B cell (primary cell): Measurements from ENCODE around the gene TUBG1. TPM values are rescaled to one million over a fixed set of nuclear protein-coding genes. Genes with fewer than 3 reads are reported as not detected.

Source experiments
- ATAC-seq: fragments of 200-7000 bp; cut with Tn5 transposase; one replicate; pipeline ENCODE4 v1.10.0; 2021; ENCODE audit warnings: low read depth, mild to moderate bottlenecking, moderate number of reproducible peaks, moderate library complexity
- CTCF ChIA-PET: fragments of 350-600 bp; sonication (Branson Sonifier 250); formaldehyde crosslinking; loops from one replicate; lab custom pipeline; 2021; ENCODE audit warnings: antibody characterized with exemption, inconsistent platforms; lab: Charles Lee
- POLR2A ChIA-PET: fragments of 350-600 bp; sonication (Branson Sonifier 250); formaldehyde crosslinking; loops from one replicate; lab custom pipeline; 2021; ENCODE audit warnings: antibody characterized with exemption; lab: Charles Lee
- DNase-seq: peaks from one replicate; pipeline ENCODE4 v3.0.0; 2013
- H2AFZ ChIP-seq: 2 replicates; pipeline ENCODE4 v1.6.1; 2012; ENCODE audit warnings: mild to moderate bottlenecking, low read depth, low read length; ENCODE audit not compliant: insufficient read depth, poor library complexity, severe bottlenecking
- H3K27ac ChIP-seq, 2 donors: 1 replicate in 1 of 2; 2 replicates in 1 of 2; pipeline ENCODE4 v1.5.1; 2012 to 2013; ENCODE audit warnings: low read length in 2 of 2, mild to moderate bottlenecking in 2 of 2, moderate library complexity in 1 of 2
- H3K27me3 ChIP-seq, 4 experiments: fragments of 200-600 bp in 1 of 4; sonication (generic) in 1 of 4; replicated peaks in 1 of 4; 1 replicate in 2 of 4; 2 replicates in 2 of 4; pipeline versions ENCODE4 v1.6.1 to v1.7.0; 2013 to 2016; ENCODE audit warnings: low read length in 3 of 4, mild to moderate bottlenecking in 2 of 4, mixed read lengths in 1 of 4, moderate library complexity in 1 of 4; ENCODE audit not compliant: insufficient read depth in 4 of 4, control insufficient read depth in 3 of 4; ENCODE audit errors: control extremely low read depth in 1 of 4
- H3K36me3 ChIP-seq, 2 experiments: replicated peaks in 1 of 2; 1 replicate in 1 of 2; 2 replicates in 1 of 2; pipeline versions ENCODE4 v1.6.1 to v1.7.1; 2013; ENCODE audit warnings: low read length in 1 of 2; ENCODE audit not compliant: insufficient read depth in 2 of 2, control insufficient read depth in 1 of 2; ENCODE audit errors: control extremely low read depth in 1 of 2, extremely low read depth in 1 of 2
- H3K4me1 ChIP-seq, 2 donors: fragments of 200-600 bp in 1 of 2; sonication (generic) in 1 of 2; 1 replicate in 1 of 2; 2 replicates in 1 of 2; pipeline versions ENCODE4 v1.5.1 to v1.6.1; 2013 to 2017; ENCODE audit warnings: low read length in 2 of 2; ENCODE audit not compliant: control insufficient read depth in 2 of 2, insufficient read depth in 2 of 2
- H3K4me2 ChIP-seq: replicated peaks from 2 replicates; pipeline ENCODE3; 2012; ENCODE audit warnings: mild to moderate bottlenecking, low read depth, low read length; ENCODE audit not compliant: poor library complexity, severe bottlenecking
- H3K4me3 ChIP-seq, 5 experiments: fragments of 200-600 bp in 1 of 5; sonication (generic) in 1 of 5; 1 replicate in 3 of 5; 2 replicates in 2 of 5; pipeline versions ENCODE4 v1.5.1 to v1.7.0; 2011 to 2016; ENCODE audit warnings: low read length in 4 of 5, mild to moderate bottlenecking in 4 of 5, low read depth in 2 of 5, control low read depth in 1 of 5, moderate library complexity in 1 of 5; ENCODE audit not compliant: insufficient read depth in 1 of 5; ENCODE audit errors: control extremely low read depth in 1 of 5, extremely low read depth in 1 of 5
- H3K79me2 ChIP-seq: fragments of 200-600 bp; sonication (generic); one replicate; pipeline ENCODE4 v1.6.0; 2016; ENCODE audit warnings: low read length; ENCODE audit not compliant: control insufficient read depth, insufficient read depth
- H3K9ac ChIP-seq: fragments of 200-600 bp; sonication (generic); 2 replicates; pipeline ENCODE4 v1.6.1; 2017; ENCODE audit warnings: mild to moderate bottlenecking, low read length, moderate library complexity
- H3K9me3 ChIP-seq, 3 donors: one replicate each; pipeline versions ENCODE4 v1.6.1 to v1.7.1; 2013; ENCODE audit warnings: low read length in 2 of 3; ENCODE audit not compliant: control insufficient read depth in 2 of 3, insufficient read depth in 1 of 3; ENCODE audit errors: control extremely low read depth in 1 of 3
- H4K20me1 ChIP-seq: 2 replicates; pipeline ENCODE4 v1.6.0; 2012; ENCODE audit warnings: mild to moderate bottlenecking, low read length; ENCODE audit not compliant: insufficient read depth, control insufficient read depth, poor library complexity, severe bottlenecking
- H3K27ac Mint-ChIP-seq: one replicate; pipeline ENCODE4 v1.8.0; 2021; ENCODE audit warnings: mixed read lengths
- H3K27me3 Mint-ChIP-seq: one replicate; pipeline ENCODE4 v1.8.0; 2021; ENCODE audit warnings: mixed read lengths
- H3K4me1 Mint-ChIP-seq: one replicate; pipeline ENCODE4 v1.8.0; 2021; ENCODE audit warnings: mixed read lengths
- H3K4me3 Mint-ChIP-seq: one replicate; pipeline ENCODE4 v1.8.0; 2021; ENCODE audit warnings: mixed read lengths
- H3K9me3 Mint-ChIP-seq: one replicate; pipeline ENCODE4 v1.8.0; 2022; ENCODE audit warnings: mixed read lengths; ENCODE audit not compliant: insufficient read depth
- EZH2 ChIP-seq: IDR thresholded peaks from 2 replicates; pipeline ENCODE4 v1.6.1; 2012; ENCODE audit warnings: borderline replicate concordance, low read depth, mild to moderate bottlenecking, moderate library complexity, low read length; ENCODE audit not compliant: insufficient read depth, poor library complexity, severe bottlenecking
- WGBS: methylation state at CpG from one replicate; pipeline ENCODE4 v1.1.5; 2013; ENCODE audit warnings: missing lambda C conversion rate; ENCODE audit not compliant: insufficient coverage; 5-methylcytosine and 5-hydroxymethylcytosine counted together
- intact Hi-C: fragments of 100-400 bp; cut with micrococcal nuclease; formaldehyde crosslinking; loops from one replicate; pipeline ENCODE4 v1.10.0; 2022
- polyA plus RNA-seq: library from polyadenylated mRNA; depleted of rRNA; stranded (reverse); fragments of >200 nt; gene quantifications from 2 replicates; pipeline ENCODE4 v1.2.3, GENCODE V29; 2012
- total RNA-seq, 2 donors: library from RNA; stranded (reverse); fragments of 120-200 nt in 1 of 2; gene quantifications; 1 replicate in 1 of 2; 2 replicates in 1 of 2; pipeline versions ENCODE4 v1.2.3 to v1.2.4, GENCODE V29; 2013 to 2022
- TF ChIP-seq, protein P1 (sequence below): fragments of 200-600 bp; IDR thresholded peaks from one replicate; pipeline ENCODE4 v1.8.0; 2022; ENCODE audit warnings: antibody characterized with exemption, mild to moderate bottlenecking

The TUBG1 gene
- total and polyA plus RNA-seq, 2 donors (not counting 1 experiment from before 2014, with no cell fraction given): 17.2 to 19.5 TPM

GRCh38 chr17:42581744-42582270, 27.7 kb upstream of the TUBG1 start:
- no peak overlapping the region for H3K4me2 ChIP-seq
- no peaks in the 10 kb centered on the region for H3K27me3 ChIP-seq
- H3K4me3 ChIP-seq: no peak overlapping the region
- no peak overlapping the region for H3K4me3 Mint-ChIP-seq
- no peak overlapping the region for H3K27ac Mint-ChIP-seq
- no peaks in the 10 kb centered on the region for H3K27me3 Mint-ChIP-seq
- peaks cover 44% of the 10 kb centered on the region for H3K4me1 Mint-ChIP-seq
- intact Hi-C loops: no loop called here
- no peak overlapping the region for H3K27ac ChIP-seq
- H2AFZ ChIP-seq: no peak overlapping the region
- no peaks in the 10 kb centered on the region for H3K9me3 ChIP-seq
- no peak overlapping the region for H3K9ac ChIP-seq
- WGBS: over 99% methylated on average over 9 of the region's 10 CpGs
- peaks cover 18 to 40% of the 10 kb centered on the region in 2 donors for H3K4me1 ChIP-seq
- no peaks in the 10 kb centered on the region for H3K9me3 Mint-ChIP-seq
- peaks cover 16% of the 10 kb centered on the region for H4K20me1 ChIP-seq
- H3K36me3 ChIP-seq: peaks cover 12 to 70% of the 10 kb centered on the region in 2 experiments
- POLR2A ChIA-PET: interaction anchor here (0.6 kb wide), 1 partner anchor 147 kb away, joined by 3 read pairs; no protein-coding TSS in a partner anchor
- ATAC-seq (no peak), DNase-seq (no peak)
- TF ChIP-seq, protein P1, sequence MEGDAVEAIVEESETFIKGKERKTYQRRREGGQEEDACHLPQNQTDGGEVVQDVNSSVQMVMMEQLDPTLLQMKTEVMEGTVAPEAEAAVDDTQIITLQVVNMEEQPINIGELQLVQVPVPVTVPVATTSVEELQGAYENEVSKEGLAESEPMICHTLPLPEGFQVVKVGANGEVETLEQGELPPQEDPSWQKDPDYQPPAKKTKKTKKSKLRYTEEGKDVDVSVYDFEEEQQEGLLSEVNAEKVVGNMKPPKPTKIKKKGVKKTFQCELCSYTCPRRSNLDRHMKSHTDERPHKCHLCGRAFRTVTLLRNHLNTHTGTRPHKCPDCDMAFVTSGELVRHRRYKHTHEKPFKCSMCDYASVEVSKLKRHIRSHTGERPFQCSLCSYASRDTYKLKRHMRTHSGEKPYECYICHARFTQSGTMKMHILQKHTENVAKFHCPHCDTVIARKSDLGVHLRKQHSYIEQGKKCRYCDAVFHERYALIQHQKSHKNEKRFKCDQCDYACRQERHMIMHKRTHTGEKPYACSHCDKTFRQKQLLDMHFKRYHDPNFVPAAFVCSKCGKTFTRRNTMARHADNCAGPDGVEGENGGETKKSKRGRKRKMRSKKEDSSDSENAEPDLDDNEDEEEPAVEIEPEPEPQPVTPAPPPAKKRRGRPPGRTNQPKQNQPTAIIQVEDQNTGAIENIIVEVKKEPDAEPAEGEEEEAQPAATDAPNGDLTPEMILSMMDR: no peak
- TF ChIP-seq EZH2: no peak
- peaks cover 14% of the 10 kb centered on the region for H3K79me2 ChIP-seq
- CTCF ChIA-PET: interaction anchor here (1.0 to 1.9 kb wide), 3 partner anchors 13 to 27 kb away, joined by 4 to 7 read pairs (median 4); partner anchors contain the start of genes RETREG3 and TUBG1

DNA sequence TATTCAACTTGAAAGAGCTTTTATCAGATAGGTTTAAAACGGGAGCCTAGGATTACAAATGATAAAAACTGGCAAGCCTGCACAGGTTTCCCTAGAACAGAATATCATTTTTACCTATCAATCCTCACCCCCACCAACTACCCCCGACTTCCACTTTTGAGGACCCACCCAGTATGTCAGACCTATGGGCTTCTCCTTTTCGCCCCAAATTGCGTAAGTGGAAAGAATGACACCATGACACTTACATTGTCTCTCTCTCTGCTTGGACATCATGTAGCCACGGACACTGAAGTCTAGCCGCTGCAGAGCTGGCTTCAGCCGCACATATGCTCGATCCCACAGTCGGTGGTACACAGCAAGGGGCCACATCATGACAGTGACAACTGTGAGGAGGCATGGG, 24.6 kb upstream of the TUBG1 start:
- peaks cover 36% of the 10 kb centered on the region for H3K4me1 Mint-ChIP-seq
- H3K4me3 ChIP-seq: no peak overlapping the region
- H3K79me2 ChIP-seq: peaks cover 5% of the 10 kb centered on the region
- H3K4me1 ChIP-seq: peaks cover 16 to 31% of the 10 kb centered on the region in 2 donors
- peaks cover 14 to 90% of the 10 kb centered on the region in 2 experiments for H3K36me3 ChIP-seq
- TF ChIP-seq, protein P1: no peak
- no peak for TF ChIP-seq EZH2
- DNase-seq (no peak), ATAC-seq (no peak)
- intact Hi-C loops: no loop called here
- ChIA-PET POLR2A (no interaction called here), CTCF (interaction anchor here (1.0 kb wide), 1 partner anchor 25 kb away, joined by 4 read pairs; the partner anchor contains the start of gene TUBG1)
- no peak overlapping the region for H3K9ac ChIP-seq
- WGBS: 99% methylated on average over 8 of the region's 9 CpGs
- no peak overlapping the region for H3K4me2 ChIP-seq
- H2AFZ ChIP-seq: no peak overlapping the region
- no peaks in the 10 kb centered on the region for H3K9me3 Mint-ChIP-seq
- H3K9me3 ChIP-seq: no peaks in the 10 kb centered on the region
- H4K20me1 ChIP-seq: peaks cover 19% of the 10 kb centered on the region
- H3K4me3 Mint-ChIP-seq: no peak overlapping the region
- H3K27me3 Mint-ChIP-seq: no peaks in the 10 kb centered on the region
- no peaks in the 10 kb centered on the region for H3K27me3 ChIP-seq
- H3K27ac Mint-ChIP-seq: no peak overlapping the region
- H3K27ac ChIP-seq: no peak overlapping the region
